ENCODE data around the gene EYA4. TPM values are rescaled to one million over a fixed set of nuclear protein-coding genes. Genes with fewer than 3 reads are reported as not detected.

EYA4 gene
- total RNA-seq, 1 donor from 2014 or later = 21.4 TPM

DNA sequence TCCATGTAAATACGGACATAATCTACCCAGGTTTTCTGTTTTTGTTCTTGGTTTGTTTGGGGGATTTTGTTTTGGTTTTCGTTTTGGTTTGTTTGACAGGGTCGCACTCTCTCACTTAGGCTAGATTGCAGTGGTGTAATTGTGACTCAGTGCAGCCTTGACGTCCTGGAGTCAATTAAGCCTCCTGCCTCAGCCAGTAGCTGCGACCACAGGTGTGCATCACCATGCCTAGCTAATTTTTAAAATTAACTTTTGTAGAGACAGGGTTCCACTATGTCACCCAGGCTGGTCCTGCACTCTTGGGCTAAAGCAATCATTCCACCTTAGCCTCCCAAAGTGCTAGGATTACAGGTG, 37.8 kb upstream of the EYA4 start:
- Mint-ChIP-seq H3K27ac (no peak overlapping the region), H3K27me3 (ENCODE audit: low read depth) (peaks cover 47% of the 10 kb centered on the region), H3K4me3 (no peak overlapping the region), H3K4me1 (peaks cover 9% of the 10 kb centered on the region), H3K36me3 (no peaks in the 10 kb centered on the region), H3K9me3 (no peaks in the 10 kb centered on the region)
- no peak for TF ChIP-seq CTCF (IDR thresholded peaks at IDR 0.05; ENCODE audit: unreplicated experiment)
- no peak for DNase-seq (ENCODE audit: low spot score in 2 of 2, unreplicated experiment in 2 of 2)

DNA sequence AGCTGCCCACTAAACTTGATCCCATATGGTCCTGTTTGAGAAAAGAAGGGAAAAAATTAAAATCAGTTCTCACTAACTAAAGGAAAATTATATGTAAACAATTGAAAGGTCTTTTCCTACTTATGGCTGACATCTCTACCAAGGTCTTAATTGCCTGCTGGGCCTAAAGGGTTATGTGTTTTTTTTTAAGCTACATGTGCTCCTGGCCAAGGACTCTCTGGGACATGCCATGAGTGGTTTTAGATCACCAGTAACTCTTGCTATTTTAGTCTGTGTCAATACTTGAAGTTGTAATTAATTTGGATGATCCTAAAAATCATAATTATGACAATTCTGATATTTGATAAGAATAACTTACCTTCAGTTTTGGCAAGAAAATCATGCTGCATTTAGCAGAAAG, 35.9 kb upstream of the EYA4 start:
- Mint-ChIP-seq H3K4me3 (no peak overlapping the region), H3K36me3 (no peaks in the 10 kb centered on the region), H3K27ac (no peak overlapping the region), H3K4me1 (peaks cover 5% of the 10 kb centered on the region), H3K27me3 (ENCODE audit: low read depth) (peaks cover 35% of the 10 kb centered on the region), H3K9me3 (peaks cover 6% of the 10 kb centered on the region)
- TF ChIP-seq CTCF (IDR thresholded peaks at IDR 0.05; ENCODE audit: unreplicated experiment) = no peak
- DNase-seq (ENCODE audit: low spot score in 2 of 2, unreplicated experiment in 2 of 2) = no peak

GRCh38 chr6:133206942-133207341, 34.2 kb upstream of the EYA4 start:
- Mint-ChIP-seq H3K27me3 (ENCODE audit: low read depth) (peaks cover 35% of the 10 kb centered on the region), H3K4me1 (peaks cover 4% of the 10 kb centered on the region), H3K36me3 (no peaks in the 10 kb centered on the region), H3K4me3 (no peak overlapping the region), H3K9me3 (peaks cover 6% of the 10 kb centered on the region), H3K27ac (no peak overlapping the region)
- no peak for DNase-seq (ENCODE audit: low spot score in 2 of 2, unreplicated experiment in 2 of 2)
- no peak for TF ChIP-seq CTCF (IDR thresholded peaks at IDR 0.05; ENCODE audit: unreplicated experiment)

GRCh38 chr6:133207754-133208153, 33.4 kb upstream of the EYA4 start:
- no peak for DNase-seq (ENCODE audit: low spot score in 2 of 2, unreplicated experiment in 2 of 2)
- Mint-ChIP-seq H3K27ac (no peak overlapping the region), H3K4me3 (no peak overlapping the region), H3K36me3 (no peaks in the 10 kb centered on the region), H3K4me1 (peaks cover 4% of the 10 kb centered on the region), H3K9me3 (peaks cover 6% of the 10 kb centered on the region), H3K27me3 (ENCODE audit: low read depth) (peaks cover 36% of the 10 kb centered on the region)
- TF ChIP-seq CTCF (IDR thresholded peaks at IDR 0.05; ENCODE audit: unreplicated experiment) = no peak

DNA sequence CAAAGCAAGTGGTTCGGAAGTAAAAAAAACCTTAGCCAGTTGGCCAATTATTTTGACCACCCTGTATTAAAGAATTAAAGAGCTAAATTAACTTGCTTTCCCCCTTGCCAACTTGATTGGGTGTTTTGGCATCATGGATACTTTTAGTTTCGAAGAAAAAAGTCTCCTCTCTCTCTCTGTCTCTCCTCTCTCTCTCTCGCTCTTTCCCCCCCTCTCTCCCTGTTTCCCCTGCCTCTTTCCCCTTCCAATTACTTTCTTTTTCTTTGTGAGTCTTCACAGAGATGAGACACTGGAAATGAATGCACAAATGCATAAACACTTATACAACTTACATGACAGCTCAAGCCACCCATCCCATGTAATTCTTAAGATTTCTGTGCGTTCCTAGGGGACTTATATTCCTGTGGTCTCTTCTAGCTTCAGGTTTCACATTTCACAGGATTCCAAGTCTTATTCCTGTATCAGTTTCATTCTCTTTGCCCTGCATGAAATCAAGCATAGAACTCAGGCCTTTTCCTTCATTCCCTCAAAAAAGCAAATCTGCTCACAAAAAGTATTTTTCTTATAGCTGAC, 32.9 kb upstream of the EYA4 start:
- Mint-ChIP-seq H3K9me3 (peaks cover 6% of the 10 kb centered on the region), H3K36me3 (no peaks in the 10 kb centered on the region), H3K4me3 (no peak overlapping the region), H3K27me3 (ENCODE audit: low read depth) (peaks cover 32% of the 10 kb centered on the region), H3K27ac (no peak overlapping the region), H3K4me1 (peaks cover 4% of the 10 kb centered on the region)
- TF ChIP-seq CTCF (IDR thresholded peaks at IDR 0.05; ENCODE audit: unreplicated experiment) = no peak
- DNase-seq (ENCODE audit: low spot score in 2 of 2, unreplicated experiment in 2 of 2) = no peak

DNA sequence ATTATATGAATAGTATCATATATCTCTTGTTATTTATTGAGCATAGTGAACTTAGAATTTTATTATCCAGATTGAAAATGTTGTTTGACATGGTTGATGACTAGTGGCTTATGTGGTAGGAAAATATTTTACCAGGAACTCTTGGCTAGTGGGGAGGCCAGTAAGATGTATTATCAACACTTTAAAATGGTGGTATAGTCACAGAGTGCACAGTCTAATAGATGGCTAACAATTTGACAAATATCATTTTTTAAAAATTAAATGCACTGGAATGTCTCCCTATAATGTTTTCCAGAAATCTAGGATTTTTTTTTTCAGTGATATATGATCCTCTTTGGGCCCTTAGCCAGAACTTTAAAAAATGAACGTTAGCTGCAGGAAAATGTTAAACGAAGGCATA, 26.9 kb upstream of the EYA4 start:
- peaks cover 18% of the 10 kb centered on the region for H3K4me1 Mint-ChIP-seq
- H3K36me3 Mint-ChIP-seq = no peaks in the 10 kb centered on the region
- H3K4me3 Mint-ChIP-seq = no peak overlapping the region
- peaks cover 19% of the 10 kb centered on the region for H3K27me3 Mint-ChIP-seq (ENCODE audit: low read depth)
- DNase-seq (ENCODE audit: low spot score in 2 of 2, unreplicated experiment in 2 of 2) = no peak
- no peak overlapping the region for H3K27ac Mint-ChIP-seq
- peaks cover 6% of the 10 kb centered on the region for H3K9me3 Mint-ChIP-seq
- TF ChIP-seq CTCF (IDR thresholded peaks at IDR 0.05; ENCODE audit: unreplicated experiment) = no peak
